ENCODE results near the gene ZBTB43. TPM values are rescaled to one million over a fixed set of nuclear protein-coding genes. Genes with fewer than 3 reads are reported as not detected.

Gene ZBTB43
- total RNA-seq, 1 experiment from 2014 or later: 15.4 TPM

- ChIA-PET RAD21 (ENCODE audit: low non-redundant PET in 1 of 2, low total read pairs in 2 of 2, uncharacterized antibody in 2 of 2, unreplicated experiment in 2 of 2) (no interaction called here), POLR2A (no interaction called here), CTCF (no interaction called here)
- TSS peak; percentile 25 for BruUV-seq (replicated peaks)
- Histone ChIP-seq H3K4me3 (replicated peaks in 1 of 2; ENCODE audit: low read depth in 1 of 2, low read length in 2 of 2) (no peak overlapping the region), H3K27me3 (ENCODE audit: insufficient read depth, low read length) (no peaks in the 10 kb centered on the region), H3K9me2 (ENCODE audit: insufficient read depth) (no peaks in the 10 kb centered on the region), H3K27ac (ENCODE audit: low read depth, low read length) (no peak overlapping the region), H3K9me3 (ENCODE audit: control insufficient read depth in 1 of 2, insufficient read depth in 1 of 2, low read depth in 1 of 2, low read length in 2 of 2) (no peaks in the 10 kb centered on the region), H4K20me1 (ENCODE audit: insufficient read depth) (no peaks in the 10 kb centered on the region), H3K79me2 (ENCODE audit: insufficient read depth, low read length) (peaks cover 19% of the 10 kb centered on the region), H2AFZ (ENCODE audit: low read depth, low read length, poor library complexity, severe bottlenecking) (no peak overlapping the region), H3K4me1 (ENCODE audit: control insufficient read depth in 1 of 2, insufficient read depth in 2 of 2, low read length in 2 of 2) (no peaks in the 10 kb centered on the region), H3K9ac (ENCODE audit: low read length) (no peak overlapping the region), H3K36me3 (ENCODE audit: control insufficient read depth in 1 of 2, insufficient read depth in 2 of 2, low read length in 2 of 2) (peaks cover 3 to 8% of the 10 kb centered on the region in 2 experiments; a peak in 2 of 4 replicates), H3K4me2 (ENCODE audit: low read length) (no peak overlapping the region)
- DNase-seq (ENCODE audit: low read depth, low spot score): no peak
- no peak for TF ChIP-seq POLR2AphosphoS5 (IDR thresholded peaks at IDR 0.05; ENCODE audit: low read depth, low read length)
- TF ChIP-seq SP1 (IDR thresholded peaks at IDR 0.05; ENCODE audit: low read depth): no peak
- no peak for TF ChIP-seq EZH2phosphoT487 (IDR thresholded peaks at IDR 0.05; ENCODE audit: borderline replicate concordance)
- no peak for TF ChIP-seq RAD21 (IDR thresholded peaks at IDR 0.05; ENCODE audit: low read depth)
- no peak for TF ChIP-seq EZH2 (IDR thresholded peaks at IDR 0.05)
- no peak for TF ChIP-seq ZBTB33 (IDR thresholded peaks at IDR 0.05; ENCODE audit: extremely low read depth, insufficient replicate concordance, low read length)
- TF ChIP-seq FOSL1 (IDR thresholded peaks at IDR 0.05; ENCODE audit: low read depth): no peak
- intact Hi-C loops (cut with micrococcal nuclease): no loop called here
- no peak for ATAC-seq
Observed at GRCh38 chr9:126880947-126881332, 76.1 kb downstream of the ZBTB43 start.

DNA sequence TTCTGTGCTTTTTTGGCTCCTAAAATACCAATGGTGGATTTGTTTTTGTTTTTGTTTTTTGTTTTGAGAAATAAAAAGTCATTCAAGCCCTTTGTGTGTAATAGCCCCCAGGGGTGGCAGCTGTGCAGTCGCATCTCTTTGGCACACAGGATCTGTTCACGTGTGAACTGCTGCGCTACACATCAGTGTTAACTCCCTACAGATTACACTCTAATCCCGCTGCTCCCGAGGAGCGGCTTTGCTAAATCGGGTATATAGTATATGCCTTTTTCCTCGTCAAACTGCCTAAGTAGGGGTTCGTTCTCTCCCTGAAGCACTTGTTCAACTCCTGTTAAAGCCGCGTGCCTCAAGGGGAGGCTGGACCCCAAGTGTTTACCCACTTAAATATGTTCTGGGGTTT, 77.9 kb downstream of the ZBTB43 start:
- DNase-seq (ENCODE audit: low read depth, low spot score) (no peak), ATAC-seq (no peak)
- H3K9ac ChIP-seq (ENCODE audit: low read length): no peak overlapping the region
- no peak overlapping the region for H3K27ac ChIP-seq (ENCODE audit: low read depth, low read length)
- TF ChIP-seq EGR1 (IDR thresholded peaks at IDR 0.05; ENCODE audit: low read depth): no peak
- TF ChIP-seq FOSL1 (IDR thresholded peaks at IDR 0.05; ENCODE audit: low read depth): no peak
- TF ChIP-seq MAX (IDR thresholded peaks at IDR 0.05): no peak
- no peak for TF ChIP-seq POLR2A (IDR thresholded peaks at IDR 0.05; ENCODE audit: borderline replicate concordance, extremely low read depth, insufficient read depth, insufficient read length)
- TF ChIP-seq, protein P1, sequence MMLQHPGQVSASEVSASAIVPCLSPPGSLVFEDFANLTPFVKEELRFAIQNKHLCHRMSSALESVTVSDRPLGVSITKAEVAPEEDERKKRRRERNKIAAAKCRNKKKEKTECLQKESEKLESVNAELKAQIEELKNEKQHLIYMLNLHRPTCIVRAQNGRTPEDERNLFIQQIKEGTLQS (IDR thresholded peaks at IDR 0.05): no peak
- TF ChIP-seq CEBPB (IDR thresholded peaks at IDR 0.05; ENCODE audit: low read depth): no peak
- TF ChIP-seq, protein P2, sequence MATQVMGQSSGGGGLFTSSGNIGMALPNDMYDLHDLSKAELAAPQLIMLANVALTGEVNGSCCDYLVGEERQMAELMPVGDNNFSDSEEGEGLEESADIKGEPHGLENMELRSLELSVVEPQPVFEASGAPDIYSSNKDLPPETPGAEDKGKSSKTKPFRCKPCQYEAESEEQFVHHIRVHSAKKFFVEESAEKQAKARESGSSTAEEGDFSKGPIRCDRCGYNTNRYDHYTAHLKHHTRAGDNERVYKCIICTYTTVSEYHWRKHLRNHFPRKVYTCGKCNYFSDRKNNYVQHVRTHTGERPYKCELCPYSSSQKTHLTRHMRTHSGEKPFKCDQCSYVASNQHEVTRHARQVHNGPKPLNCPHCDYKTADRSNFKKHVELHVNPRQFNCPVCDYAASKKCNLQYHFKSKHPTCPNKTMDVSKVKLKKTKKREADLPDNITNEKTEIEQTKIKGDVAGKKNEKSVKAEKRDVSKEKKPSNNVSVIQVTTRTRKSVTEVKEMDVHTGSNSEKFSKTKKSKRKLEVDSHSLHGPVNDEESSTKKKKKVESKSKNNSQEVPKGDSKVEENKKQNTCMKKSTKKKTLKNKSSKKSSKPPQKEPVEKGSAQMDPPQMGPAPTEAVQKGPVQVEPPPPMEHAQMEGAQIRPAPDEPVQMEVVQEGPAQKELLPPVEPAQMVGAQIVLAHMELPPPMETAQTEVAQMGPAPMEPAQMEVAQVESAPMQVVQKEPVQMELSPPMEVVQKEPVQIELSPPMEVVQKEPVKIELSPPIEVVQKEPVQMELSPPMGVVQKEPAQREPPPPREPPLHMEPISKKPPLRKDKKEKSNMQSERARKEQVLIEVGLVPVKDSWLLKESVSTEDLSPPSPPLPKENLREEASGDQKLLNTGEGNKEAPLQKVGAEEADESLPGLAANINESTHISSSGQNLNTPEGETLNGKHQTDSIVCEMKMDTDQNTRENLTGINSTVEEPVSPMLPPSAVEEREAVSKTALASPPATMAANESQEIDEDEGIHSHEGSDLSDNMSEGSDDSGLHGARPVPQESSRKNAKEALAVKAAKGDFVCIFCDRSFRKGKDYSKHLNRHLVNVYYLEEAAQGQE (IDR thresholded peaks at IDR 0.05; ENCODE audit: low read depth): no peak
- no peak for TF ChIP-seq TCF7L2 (IDR thresholded peaks at IDR 0.05; ENCODE audit: borderline replicate concordance, extremely low read depth, insufficient read depth, insufficient read length)
- no peak overlapping the region for H2AFZ ChIP-seq (ENCODE audit: low read depth, low read length, poor library complexity, severe bottlenecking)
- no peak overlapping the region for H3K4me3 ChIP-seq (replicated peaks in 1 of 2; ENCODE audit: low read depth in 1 of 2, low read length in 2 of 2)
- H3K36me3 ChIP-seq (ENCODE audit: control insufficient read depth in 1 of 2, insufficient read depth in 2 of 2, low read length in 2 of 2): peaks cover 3 to 8% of the 10 kb centered on the region in 2 experiments; a peak in 2 of 4 replicates
- no peaks in the 10 kb centered on the region for H4K20me1 ChIP-seq (ENCODE audit: insufficient read depth)
- RAD21 ChIA-PET (ENCODE audit: low non-redundant PET in 1 of 2, low total read pairs in 2 of 2, uncharacterized antibody in 2 of 2, unreplicated experiment in 2 of 2): no interaction called here
- H3K4me1 ChIP-seq (ENCODE audit: control insufficient read depth in 1 of 2, insufficient read depth in 2 of 2, low read length in 2 of 2): no peaks in the 10 kb centered on the region
- H3K9me3 ChIP-seq (ENCODE audit: control insufficient read depth in 1 of 2, insufficient read depth in 1 of 2, low read depth in 1 of 2, low read length in 2 of 2): no peaks in the 10 kb centered on the region
- peaks cover 3% of the 10 kb centered on the region; the same call in 1 of the 2 replicates for H3K79me2 ChIP-seq (ENCODE audit: insufficient read depth, low read length)
- no peaks in the 10 kb centered on the region for H3K27me3 ChIP-seq (ENCODE audit: insufficient read depth, low read length)
- H3K4me2 ChIP-seq (ENCODE audit: low read length): no peak overlapping the region
- no peaks in the 10 kb centered on the region for H3K9me2 ChIP-seq (ENCODE audit: insufficient read depth)
- CTCF ChIA-PET: no interaction called here
- no TSS peak for BruUV-seq (replicated peaks)
- POLR2A ChIA-PET: no interaction called here
- intact Hi-C loops (cut with micrococcal nuclease): no loop called here

All from HCT116 (cell line).